Natural killer cell (primary cell): ENCODE measurements around the gene UBAP2L. TPM values are rescaled to one million over a fixed set of nuclear protein-coding genes. Genes with fewer than 3 reads are reported as not detected.

ENCODE experiments used
- ATAC-seq, 3 donors: fragments of 150-1000 bp in 2 of 3; fragments of 200-7000 bp in 1 of 3; cut with Tn5 transposase; 1 replicate in 1 of 3; 2 replicates in 2 of 3; pipeline ENCODE4 v1.10.0; 2021; ENCODE audit warnings: mild to moderate bottlenecking in 2 of 3, moderate library complexity in 2 of 3
- DNase-seq, 2 donors: peaks; one replicate each; pipeline versions ENCODE4 v3.0.0 to v3.0.0-alpha.2; 2013 to 2021; ENCODE audit warnings: mixed read lengths in 1 of 2
- H3K27ac ChIP-seq: one replicate; pipeline ENCODE4 v1.5.1; 2013; ENCODE audit warnings: mild to moderate bottlenecking, low read length
- H3K27me3 ChIP-seq: one replicate; pipeline ENCODE4 v1.6.1; 2013; ENCODE audit warnings: low read length; ENCODE audit not compliant: control insufficient read depth, insufficient read depth
- H3K36me3 ChIP-seq: one replicate; pipeline ENCODE4 v1.6.1; 2013; ENCODE audit warnings: low read length; ENCODE audit not compliant: control insufficient read depth, insufficient read depth
- H3K4me1 ChIP-seq: one replicate; pipeline ENCODE4 v1.6.1; 2013; ENCODE audit warnings: low read length; ENCODE audit not compliant: control insufficient read depth, insufficient read depth
- H3K4me3 ChIP-seq: one replicate; pipeline ENCODE4 v1.5.1; 2013; ENCODE audit warnings: low read length
- H3K9me3 ChIP-seq: one replicate; pipeline ENCODE4 v1.6.1; 2013; ENCODE audit warnings: low read length; ENCODE audit not compliant: control insufficient read depth, insufficient read depth
- H3K27ac Mint-ChIP-seq, 2 donors: one replicate each; pipeline ENCODE4 v1.8.0; 2022; ENCODE audit warnings: mild to moderate bottlenecking in 2 of 2, mixed read lengths in 2 of 2, moderate library complexity in 1 of 2
- H3K27me3 Mint-ChIP-seq, 2 donors: one replicate each; pipeline ENCODE4 v1.8.0; 2022; ENCODE audit warnings: low read depth in 2 of 2, mixed read lengths in 2 of 2
- H3K36me3 Mint-ChIP-seq: one replicate; pipeline ENCODE4 v1.8.0; 2022; ENCODE audit warnings: mixed read lengths
- H3K4me1 Mint-ChIP-seq, 2 donors: one replicate each; pipeline ENCODE4 v1.8.0; 2022; ENCODE audit warnings: mixed read lengths in 2 of 2
- H3K4me3 Mint-ChIP-seq: one replicate; pipeline ENCODE4 v1.8.0; 2022; ENCODE audit warnings: mild to moderate bottlenecking, moderate library complexity, mixed read lengths
- H3K9me3 Mint-ChIP-seq, 2 donors: one replicate each; pipeline ENCODE4 v1.8.0; 2022; ENCODE audit warnings: mixed read lengths in 2 of 2
- CTCF ChIP-seq: fragments of 200-600 bp; IDR thresholded peaks from one replicate; pipeline ENCODE4 v1.8.0; 2022; ENCODE audit warnings: antibody characterized with exemption
- WGBS: methylation state at CpG from one replicate; pipeline ENCODE4 v1.1.7; 2013; ENCODE audit warnings: missing lambda C conversion rate; ENCODE audit not compliant: insufficient coverage; 5-methylcytosine and 5-hydroxymethylcytosine counted together
- intact Hi-C: fragments of 100-400 bp; cut with micrococcal nuclease; formaldehyde crosslinking; loops from one replicate; pipeline ENCODE4 v1.14.2; 2022
- total RNA-seq, 4 donors: library from RNA; stranded (reverse); fragments of 120-200 nt in 1 of 4; gene quantifications; one replicate each; pipeline versions ENCODE4 v1.2.3 to v1.2.4, GENCODE V29; 2013 to 2022

The UBAP2L gene
- total RNA-seq, 3 donors from 2014 or later (not counting 1 experiment from before 2014, with no cell fraction given) = 195 to 220 (median 218) TPM

DNA sequence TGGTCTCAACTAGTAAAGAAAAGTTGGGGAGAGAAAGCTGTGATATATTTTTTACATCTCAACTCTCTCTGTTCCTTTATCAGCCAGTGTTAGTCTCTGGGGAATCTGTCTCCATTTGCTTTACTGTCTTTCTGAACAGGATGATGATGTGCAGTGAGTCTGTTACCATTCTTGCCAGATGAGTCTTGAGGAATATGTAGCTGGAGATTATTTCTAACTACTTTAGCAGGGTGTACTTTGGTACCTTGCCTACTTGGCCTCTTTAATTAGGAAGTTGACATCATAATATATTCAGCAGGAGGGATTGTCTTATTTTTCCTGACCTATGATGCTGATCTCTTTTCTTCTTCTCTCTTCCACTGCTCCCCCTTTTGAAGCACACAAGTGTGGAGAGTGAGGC lies 35.9 kb downstream of the UBAP2L start:
- Histone ChIP-seq H3K9me3 (no peaks in the 10 kb centered on the region), H3K27me3 (no peaks in the 10 kb centered on the region), H3K4me3 (no peak overlapping the region), H3K36me3 (peaks cover 91% of the 10 kb centered on the region), H3K27ac (no peak overlapping the region), H3K4me1 (no peaks in the 10 kb centered on the region)
- H3K27ac Mint-ChIP-seq = no peak overlapping the region
- DNase-seq = no peak
- no peaks in the 10 kb centered on the region for H3K27me3 Mint-ChIP-seq
- peaks cover 44% of the 10 kb centered on the region for H3K36me3 Mint-ChIP-seq
- no peaks in the 10 kb centered on the region for H3K9me3 Mint-ChIP-seq
- intact Hi-C loops = no loop called here
- H3K4me1 Mint-ChIP-seq = no peaks in the 10 kb centered on the region
- no peak for ATAC-seq
- TF ChIP-seq CTCF = no peak
- no peak overlapping the region for H3K4me3 Mint-ChIP-seq

DNA sequence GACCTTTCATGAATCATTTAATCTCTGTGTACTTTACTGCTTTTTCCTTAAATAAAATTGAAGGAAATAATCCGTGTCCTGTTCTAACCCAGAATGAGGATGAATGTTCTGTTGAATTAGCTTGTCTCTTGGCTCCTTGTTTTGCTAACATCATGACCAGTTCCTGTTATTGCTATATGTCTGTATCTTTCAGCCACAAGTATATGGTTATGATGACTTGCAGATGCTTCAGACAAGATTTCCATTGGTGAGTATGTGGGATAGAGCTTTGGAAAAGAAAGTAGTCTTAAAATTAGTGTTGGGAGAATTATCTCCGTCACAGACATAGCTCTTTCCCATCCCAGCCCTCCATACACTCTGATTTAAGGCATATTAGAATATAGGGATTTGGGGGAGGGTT lies 38.0 kb downstream of the UBAP2L start:
- intact Hi-C loops = no loop called here
- no peak for TF ChIP-seq CTCF
- WGBS = 100% methylated on average over 1 of the region's 2 CpGs
- DNase-seq (no peak), ATAC-seq (no peak)
- no peaks in the 10 kb centered on the region for H3K27me3 Mint-ChIP-seq
- Histone ChIP-seq H3K9me3 (no peaks in the 10 kb centered on the region), H3K36me3 (peaks cover 99% of the 10 kb centered on the region), H3K27me3 (no peaks in the 10 kb centered on the region), H3K4me1 (no peaks in the 10 kb centered on the region), H3K4me3 (no peak overlapping the region), H3K27ac (no peak overlapping the region)
- H3K9me3 Mint-ChIP-seq = no peaks in the 10 kb centered on the region
- peaks cover 41% of the 10 kb centered on the region for H3K36me3 Mint-ChIP-seq
- H3K4me1 Mint-ChIP-seq = no peaks in the 10 kb centered on the region
- H3K27ac Mint-ChIP-seq = no peak overlapping the region
- no peak overlapping the region for H3K4me3 Mint-ChIP-seq

GRCh38 chr1:154260127-154260526 lies 39.4 kb downstream of the UBAP2L start:
- DNase-seq (no peak), ATAC-seq (no peak)
- Histone ChIP-seq H3K36me3 (peaks cover 91% of the 10 kb centered on the region), H3K4me3 (no peak overlapping the region), H3K27ac (no peak overlapping the region), H3K9me3 (no peaks in the 10 kb centered on the region), H3K4me1 (no peaks in the 10 kb centered on the region), H3K27me3 (no peaks in the 10 kb centered on the region)
- Mint-ChIP-seq H3K4me1 (peaks cover 4 to 5% of the 10 kb centered on the region in 2 donors), H3K36me3 (peaks cover 28% of the 10 kb centered on the region), H3K27ac (no peak overlapping the region), H3K9me3 (no peaks in the 10 kb centered on the region), H3K4me3 (no peak overlapping the region), H3K27me3 (no peaks in the 10 kb centered on the region)
- intact Hi-C loops = no loop called here
- TF ChIP-seq CTCF = no peak
- no CpG with 5 or more reads among the region's 1 CpG for WGBS
